Activated CD4-positive, alpha-beta T cell treated with anti-CD3 and anti-CD28 coated beads, Interleukin-2, amount 50 U/mL, for 4 hours (primary cell): ENCODE data around the gene ITIH6.
"Not testable (repeated sequence)": the region's sequence is repeated elsewhere in the genome, so short reads cannot be mapped to it uniquely, and the experiment has no call there.

Source experiments
- DNase-seq, 2 experiments: peaks; one replicate each; pipeline ENCODE4 v3.0.0-alpha.2; 2020

ITIH6 gene

DNA sequence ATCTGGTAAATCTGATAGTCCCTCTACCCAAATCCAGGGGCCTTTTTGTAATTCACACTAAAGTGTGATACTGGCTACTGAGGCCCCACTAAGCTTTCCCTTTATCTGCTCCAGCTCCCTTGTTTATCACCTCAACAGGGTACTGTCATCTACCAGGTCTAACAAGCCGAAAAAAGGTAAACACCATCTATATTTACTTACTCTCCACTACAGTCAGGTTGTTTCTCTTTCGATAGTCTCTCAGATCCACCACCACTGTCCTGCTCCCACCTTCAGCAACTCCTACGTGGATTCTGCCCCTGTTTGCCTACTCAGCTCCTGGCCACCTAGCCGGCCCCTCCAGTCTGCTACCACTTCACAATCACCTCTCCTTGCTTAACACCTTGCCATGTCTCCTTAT lies 3.3 kb downstream of the ITIH6 start:
- DNase-seq, result no peak

DNA sequence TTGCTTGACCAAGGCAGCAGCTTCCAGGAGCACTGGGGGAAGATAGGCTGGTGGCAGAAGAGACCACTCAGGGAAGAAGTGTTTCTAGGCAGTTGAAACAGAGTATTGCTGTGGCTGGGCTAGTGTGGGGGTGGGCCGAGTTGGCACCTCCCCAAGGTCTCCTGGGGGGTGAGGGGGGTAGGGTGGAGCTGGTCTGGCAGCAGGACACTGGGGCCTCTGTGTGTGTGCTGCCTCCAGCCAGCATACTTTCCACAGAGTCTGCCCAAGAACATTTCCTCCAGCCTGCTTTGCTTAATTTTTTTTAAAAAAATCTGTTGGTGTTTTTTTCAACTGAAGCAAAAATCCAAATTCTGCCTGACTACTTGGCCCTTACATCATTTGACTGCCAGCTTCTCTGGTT lies 4.0 kb downstream of the ITIH6 start:
- no peak for DNase-seq

DNA sequence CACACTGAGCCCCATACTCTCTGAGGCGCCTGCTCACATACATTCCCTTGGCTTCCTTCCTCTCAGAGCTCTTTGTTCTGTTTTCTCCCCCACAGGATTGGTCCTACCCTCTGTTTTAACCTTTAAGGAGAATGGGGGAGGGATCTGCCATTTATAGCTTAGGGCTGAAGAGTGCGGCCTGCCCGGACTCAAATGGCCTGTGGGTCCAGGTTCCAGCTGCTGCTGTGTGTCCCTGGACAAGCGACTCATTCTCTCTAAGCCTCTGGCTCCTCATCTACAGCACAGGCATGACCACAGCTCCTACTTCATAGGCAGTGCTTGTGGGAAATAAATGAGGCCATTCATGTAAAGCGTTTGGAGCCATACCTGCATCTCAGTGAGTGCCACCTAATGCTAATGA lies 8.7 kb downstream of the ITIH6 start:
- not testable (repeated sequence) for DNase-seq

DNA sequence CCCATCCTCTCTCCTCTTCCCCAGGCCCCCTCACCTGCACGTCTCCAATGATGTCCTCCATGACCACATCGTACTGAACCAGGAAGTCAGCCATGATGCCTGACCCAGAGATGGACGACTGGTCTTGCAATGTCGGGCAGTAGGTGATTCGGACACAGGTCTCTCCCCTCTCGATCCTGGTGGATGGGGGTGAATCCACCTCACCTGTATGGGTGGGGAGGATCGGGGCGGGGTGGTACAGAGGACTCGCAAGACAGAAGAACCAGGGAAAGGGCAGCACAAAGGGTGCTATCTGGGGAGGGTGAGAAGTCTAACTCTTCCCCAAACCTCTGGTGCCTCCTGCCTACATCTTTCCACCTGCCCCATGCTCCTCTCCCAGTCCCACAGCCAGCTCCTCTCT lies 9.6 kb downstream of the ITIH6 start:
- DNase-seq, result no peak

DNA sequence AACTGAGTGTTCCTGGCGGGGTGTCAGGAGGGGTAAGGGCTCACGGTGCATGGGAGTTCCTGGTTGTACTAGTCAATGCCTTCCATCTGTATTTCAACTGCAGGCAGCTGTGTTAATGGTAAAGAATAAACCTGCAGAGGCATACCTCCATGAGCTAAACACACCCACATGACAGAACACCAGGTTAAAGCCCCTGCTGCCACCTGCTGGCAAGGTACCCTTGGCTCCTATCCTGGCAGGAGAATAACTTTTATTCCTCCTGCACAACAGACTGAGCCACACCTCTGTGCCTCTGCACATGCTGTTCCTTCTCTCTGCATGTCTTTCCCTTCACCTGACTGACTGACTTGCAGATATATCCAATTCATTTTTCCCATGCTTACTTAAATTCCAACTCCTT lies 11.1 kb downstream of the ITIH6 start:
- peak; percentile 29 to 35 for DNase-seq

DNA sequence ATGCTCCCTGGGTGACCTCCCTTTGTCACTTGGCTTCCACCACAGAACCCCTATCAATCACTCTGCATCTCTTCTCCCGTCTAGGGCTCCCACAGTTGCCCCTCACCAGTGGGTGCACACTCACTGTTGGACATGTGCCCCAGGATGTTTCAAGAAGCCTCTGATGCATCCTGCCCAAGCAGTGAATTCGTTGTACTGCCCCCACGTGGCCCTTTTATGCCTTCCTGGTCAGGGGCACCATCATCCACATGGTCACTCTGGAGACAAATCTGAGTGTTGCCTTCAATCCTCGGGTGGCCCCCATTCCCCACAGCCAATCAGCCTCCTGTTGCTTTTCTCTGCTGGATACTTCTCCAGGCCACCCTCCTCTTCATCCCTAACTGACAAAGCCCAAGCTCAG lies 12.2 kb downstream of the ITIH6 start:
- DNase-seq, result no peak

DNA sequence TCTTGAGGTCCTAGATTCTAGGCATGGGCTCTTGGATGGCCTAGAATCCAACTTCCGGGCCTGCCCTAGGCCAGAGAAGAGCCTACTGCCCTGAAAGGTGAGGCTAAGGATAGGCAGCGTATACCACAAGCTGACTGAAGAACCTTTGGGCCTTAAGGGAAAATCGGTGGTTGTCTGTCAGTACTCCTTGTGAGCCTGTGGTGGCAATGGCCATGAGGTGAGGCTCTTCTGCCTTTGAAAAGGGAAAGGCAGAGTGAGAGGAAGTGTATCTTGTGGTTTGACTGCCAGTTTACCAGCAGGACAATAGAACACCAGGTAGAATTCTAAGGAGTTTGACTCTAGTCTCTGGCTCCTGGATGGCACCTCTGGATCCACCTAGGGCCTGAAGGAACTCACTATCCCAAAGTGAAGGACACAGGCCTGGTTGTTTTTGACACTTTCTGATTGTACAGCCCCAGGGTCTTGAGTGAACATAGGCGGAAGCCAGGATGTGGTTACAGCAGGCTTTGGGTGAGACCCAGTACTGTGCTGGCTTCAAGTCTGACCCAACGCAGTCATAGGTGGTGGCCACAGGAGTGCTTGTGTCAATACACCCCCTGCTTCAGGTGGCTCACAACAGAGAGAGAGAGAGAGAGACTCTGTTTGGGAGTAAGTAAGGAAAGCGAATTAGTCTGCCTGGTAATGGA lies 20.9 kb downstream of the ITIH6 start:
- no peak for DNase-seq

DNA sequence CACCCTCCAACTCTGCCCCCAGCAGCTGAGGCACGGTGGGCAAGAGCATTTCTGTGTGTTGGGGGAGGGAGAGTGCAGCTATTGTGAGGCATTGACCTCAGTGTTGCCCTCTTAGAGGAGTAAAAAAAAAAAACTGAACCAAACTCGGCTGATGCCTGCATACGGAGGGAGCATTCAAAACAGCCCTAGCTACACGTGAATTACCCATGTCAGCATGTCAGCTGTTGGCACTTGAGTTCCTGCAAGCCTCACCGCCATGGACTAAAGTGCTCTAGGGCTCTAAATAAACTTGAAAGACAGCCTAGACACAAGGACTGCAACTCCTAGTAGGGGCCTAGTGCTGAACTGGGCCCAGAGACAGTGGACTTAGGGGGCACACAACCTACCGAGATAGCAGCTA lies 22.0 kb downstream of the ITIH6 start:
- no peak for DNase-seq

DNA sequence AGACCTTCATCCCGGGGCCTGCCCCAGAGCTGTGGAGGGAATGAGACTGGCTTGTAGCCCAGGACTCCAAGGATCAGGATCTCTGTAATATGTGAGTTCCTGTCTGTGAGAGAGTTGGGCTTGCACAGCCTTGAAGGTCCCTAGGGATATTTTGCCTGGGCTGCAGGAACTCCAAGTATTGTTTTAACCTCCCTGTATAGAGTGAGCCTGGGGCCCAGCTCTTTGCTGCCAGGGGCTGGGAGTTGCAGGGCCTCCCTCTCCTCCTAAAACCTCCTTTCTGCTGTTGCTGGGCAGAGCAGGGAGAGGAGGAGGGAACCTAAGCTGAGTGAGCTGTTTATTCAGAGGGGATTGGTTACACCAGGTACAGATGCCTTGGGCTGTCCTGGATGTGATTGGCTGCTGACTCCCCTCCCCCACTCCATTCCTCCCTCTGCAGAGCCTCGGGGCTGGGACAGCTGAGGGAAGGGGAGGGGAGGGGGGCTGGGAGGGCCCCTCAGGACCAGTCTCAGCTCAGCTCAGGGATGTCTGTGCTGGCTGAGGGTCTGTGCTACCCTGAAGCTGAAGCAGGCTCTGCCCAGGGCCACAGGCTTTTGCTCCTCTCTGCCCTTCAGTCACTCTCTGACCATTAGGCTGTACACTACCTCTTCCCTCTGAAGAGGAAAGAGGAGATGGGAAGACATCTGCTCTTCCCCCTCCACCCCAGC lies 23.5 kb downstream of the ITIH6 start:
- not testable (repeated sequence) for DNase-seq

DNA sequence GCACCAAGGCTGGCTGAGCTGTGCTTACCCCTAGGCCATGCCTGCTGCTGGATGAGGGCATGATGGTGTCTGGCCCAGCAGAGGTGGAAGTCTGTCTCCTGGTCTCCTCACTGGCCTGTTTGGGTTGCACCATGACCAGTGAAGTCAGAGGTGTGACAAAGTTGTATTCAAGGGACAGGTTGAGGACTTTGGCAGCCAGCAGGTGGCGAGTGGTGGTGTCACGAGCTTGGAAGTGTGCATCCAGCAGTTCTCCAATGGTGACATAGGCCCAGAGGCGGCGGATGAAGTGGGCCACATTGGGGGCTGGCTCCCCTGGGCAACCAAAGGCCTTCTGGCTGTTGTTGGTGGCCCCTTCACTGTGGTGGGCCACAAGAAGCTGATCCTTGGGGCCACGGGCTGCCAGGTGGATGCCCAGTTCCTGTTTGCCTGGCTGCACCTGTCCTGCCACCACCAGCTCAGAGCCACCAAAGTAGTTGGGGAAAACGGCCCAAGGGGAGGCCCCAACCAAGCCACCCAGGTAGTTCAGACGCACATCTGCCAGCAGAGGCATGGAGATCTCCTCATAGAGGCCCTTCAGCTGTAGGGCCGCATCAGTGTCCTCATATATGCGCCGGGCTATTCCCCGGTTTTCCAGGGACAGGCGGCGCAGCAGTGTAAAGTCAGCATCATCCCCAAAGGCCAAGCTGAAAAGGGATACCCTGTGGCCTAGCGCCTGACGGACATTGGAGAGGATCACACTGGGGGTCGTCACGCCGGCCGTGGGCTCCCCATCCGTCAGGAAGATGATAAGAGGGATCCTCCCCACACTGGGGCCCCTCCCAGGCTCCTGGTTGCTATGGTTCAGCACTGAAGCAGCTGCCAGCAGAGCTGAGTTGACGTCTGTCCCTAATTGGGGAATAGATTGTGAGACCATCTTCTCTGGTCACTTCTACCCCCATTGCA lies 39.7 kb downstream of the ITIH6 start:
- no peak for DNase-seq

DNA sequence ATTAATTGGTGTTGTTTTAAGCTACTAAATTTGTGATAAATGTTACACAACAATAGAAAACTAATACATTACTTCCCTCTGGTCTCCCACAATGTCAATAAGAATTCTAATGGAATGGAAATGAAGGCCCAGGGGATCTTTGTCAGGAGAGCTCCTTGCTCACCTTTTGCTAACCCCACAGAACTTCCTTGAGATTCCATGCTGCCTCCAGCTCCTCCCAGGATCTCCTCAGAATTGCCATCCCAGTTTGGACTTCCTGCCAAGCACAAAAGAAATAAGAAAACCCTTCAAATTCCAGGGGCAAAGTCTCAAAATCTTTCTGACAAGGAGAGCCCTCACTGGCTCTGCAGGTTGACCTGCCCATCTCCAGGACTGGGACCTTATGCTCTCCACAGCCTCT lies 43.2 kb downstream of the ITIH6 start:
- no peak for DNase-seq

DNA sequence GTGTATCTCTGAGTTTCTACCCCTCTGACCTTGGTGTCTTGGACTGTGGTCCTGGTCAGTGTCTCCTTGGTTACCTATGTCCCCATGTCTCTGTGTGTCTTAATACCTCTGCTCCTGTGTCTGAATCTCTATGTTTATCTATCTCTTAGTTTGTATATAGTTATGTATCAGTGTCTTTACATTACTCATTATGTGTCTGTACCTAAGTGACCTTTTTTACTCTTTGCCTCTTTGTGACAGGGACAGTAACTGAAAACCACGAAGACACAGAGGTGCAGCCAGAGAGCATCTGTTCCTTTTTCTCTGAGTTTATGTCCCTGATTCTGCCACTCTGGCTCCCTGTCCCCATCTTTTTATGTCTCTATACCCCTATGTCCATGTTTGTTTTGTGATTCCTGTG lies 49.4 kb downstream of the ITIH6 start:
- DNase-seq, result no peak

DNA sequence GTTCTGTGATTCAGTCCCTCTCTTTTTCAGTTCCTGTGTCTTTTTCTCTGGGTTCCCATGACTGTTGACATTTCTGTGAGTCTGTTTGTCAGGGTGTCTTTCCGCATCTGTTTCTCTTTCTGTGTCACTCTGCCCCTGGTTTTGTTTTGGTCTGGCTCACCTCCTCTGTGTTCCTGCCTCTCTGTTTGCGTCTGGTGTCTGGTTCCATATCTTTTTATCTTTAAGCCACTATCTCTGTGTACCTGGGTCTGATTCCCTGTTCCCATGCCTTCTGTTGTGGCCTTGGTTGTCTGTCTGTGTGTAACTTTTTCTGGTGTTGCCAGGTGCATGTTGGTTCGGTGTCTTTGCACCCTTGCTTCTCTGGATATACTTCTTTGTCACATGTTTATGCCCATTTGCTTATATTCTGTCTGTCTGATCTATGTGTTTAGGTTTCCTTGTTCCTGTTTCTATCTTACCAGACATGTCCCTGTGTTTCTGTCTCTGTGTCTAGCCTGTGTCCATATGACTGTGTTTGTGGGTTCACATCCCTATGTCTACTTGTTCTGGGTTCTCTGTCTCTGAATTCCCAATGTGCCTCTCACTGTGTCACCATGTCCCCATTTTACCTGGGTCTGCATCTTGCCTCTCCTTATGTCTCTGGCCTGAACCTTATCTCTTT lies 50.2 kb downstream of the ITIH6 start:
- DNase-seq, result no peak

DNA sequence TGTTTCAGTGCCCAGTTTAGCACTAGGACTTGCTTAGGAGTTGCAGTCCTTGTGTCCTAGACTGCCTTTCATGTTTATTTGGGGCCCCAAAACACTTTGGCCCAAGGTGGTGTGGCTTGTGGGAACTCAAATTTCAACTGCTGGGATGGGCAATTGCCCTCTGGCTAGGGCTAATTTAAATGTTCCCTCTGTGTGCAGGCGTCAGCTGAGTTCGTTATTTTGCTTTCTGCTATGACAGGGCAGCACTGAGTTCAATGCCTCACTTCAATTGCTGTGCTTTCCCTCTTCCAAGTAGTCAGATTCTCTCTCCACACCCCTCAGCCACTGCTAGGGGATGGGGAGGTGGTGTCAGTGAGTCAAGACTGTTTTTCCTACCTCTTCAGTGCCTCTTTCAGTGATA lies 51.1 kb downstream of the ITIH6 start:
- no peak for DNase-seq

DNA sequence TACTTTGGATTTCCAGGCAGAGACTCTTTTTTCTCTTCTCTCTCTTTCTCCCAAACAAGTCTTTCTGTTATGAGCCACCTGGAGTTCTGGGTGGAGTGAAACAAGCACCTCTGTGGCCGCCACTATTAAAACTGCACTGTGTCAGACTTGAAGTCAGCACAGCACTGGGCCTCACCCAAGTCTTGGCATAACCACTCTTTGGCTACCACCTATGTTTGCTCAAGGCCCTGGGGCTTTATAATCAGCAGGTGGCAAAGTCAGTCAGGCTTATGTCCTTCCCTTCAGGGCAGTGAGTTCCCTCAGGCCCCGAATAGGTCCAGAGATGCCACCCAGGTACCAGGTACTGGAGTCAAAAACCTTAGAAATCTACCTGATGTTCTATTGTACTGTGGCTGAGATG lies 52.4 kb downstream of the ITIH6 start:
- DNase-seq, result no peak

DNA sequence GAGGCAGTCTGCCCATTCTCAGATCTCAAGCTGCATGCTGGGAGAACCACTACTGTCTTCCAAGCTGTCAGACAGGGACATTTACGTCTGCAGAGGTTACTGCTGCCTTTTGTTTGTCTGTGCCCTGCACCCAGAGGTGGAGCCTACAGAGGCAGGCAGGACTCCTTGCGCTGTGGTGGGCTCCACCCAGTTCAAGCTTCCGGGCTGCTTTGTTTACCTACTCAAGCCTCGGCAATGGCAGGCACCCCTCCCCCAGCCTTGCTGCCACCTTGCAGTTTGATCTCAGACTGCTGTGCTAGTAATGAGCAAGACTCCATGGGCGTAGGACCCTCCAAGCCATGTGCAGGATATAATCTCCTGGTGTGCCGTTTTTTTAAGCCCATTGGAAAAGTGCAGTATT lies 59.5 kb downstream of the ITIH6 start:
- not testable (repeated sequence) for DNase-seq

DNA sequence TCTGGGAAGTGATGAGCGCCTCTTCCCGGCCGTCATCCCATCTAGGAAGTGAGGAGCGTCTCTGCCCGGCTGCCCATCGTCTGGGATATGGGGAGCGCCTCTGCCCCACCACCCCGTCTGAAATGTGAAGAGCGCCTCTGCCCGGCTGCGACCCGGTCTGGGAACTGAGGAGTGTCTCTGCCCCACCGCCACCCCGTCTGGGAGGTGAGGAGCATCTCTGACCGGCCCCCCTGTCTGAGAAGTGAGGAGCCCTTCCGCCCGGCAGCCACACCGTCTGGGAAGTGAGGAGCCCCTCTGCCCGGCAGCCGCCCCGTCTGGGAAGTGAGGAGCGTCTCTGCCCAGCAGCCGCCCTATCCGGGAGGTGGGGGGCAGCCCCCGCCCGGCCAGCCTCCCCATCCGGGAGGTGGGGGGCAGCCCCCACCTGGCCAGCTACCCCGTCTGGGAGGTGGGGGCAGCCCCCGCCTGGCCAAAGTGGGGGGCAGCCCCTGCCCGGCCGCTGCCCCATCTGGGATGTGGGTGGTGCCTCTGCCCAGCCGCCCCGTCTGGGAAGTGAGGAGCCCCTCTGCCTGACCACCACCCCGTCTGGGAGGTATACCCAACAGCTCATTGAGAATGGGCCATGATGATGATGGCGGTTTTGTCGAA lies 61.6 kb downstream of the ITIH6 start:
- DNase-seq, result not testable (repeated sequence)

DNA sequence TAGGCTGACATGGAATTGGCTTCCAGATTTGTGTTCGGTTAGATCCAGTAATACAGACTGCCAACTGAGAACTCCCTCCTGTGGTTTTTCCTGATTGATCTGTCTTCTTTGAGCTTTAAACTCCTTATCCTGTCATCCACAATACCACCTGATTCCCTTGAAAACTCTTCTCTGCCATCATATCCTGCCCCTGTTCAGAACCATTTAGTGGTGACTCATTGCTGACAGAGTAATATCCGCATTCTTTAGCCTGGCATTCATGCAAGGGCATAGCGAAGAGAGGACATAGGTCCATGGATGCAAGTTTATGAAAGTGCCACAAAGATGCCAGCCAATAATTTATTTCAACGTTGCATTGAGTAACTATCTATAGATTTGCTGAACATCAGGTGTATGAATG lies 76.6 kb downstream of the ITIH6 start:
- no peak for DNase-seq

DNA sequence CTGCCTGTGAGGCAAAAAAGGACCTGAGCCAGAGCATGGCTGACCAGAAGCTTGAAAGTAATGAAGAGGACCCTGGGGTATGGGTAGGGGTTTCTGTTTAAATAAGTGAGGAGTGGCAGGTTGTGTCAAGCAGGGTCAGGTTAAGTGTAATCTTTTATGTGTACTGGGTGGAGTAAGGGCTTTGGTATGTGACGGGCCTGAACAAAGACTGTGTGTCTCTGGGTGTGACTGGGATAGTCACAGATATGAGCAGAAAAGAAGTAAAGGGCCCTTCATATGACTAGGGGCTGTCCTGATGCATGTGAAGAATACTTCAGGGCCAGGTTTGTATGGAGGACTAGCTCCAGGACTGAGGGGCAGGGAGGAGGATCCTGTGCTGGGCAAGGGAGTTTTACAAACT lies 82.4 kb downstream of the ITIH6 start:
- no peak for DNase-seq

DNA sequence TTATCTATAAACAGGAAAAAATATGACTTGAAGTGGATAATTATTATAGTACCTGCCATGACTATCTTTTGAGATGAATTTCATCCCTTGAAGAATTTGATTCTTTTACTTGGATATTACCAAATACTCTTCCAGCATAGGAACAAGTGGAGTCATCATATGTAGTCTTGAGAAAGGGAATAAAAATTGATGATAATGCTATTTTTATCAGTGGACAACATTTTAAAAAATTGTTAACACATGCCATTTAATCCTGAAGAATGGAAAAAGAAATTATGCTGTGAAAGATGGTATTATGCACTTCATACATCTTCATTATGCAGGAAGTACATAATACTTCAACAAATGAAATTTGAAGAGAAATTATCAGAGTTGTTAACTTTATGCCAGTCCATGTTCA lies 83.6 kb downstream of the ITIH6 start:
- DNase-seq, result no peak

DNA sequence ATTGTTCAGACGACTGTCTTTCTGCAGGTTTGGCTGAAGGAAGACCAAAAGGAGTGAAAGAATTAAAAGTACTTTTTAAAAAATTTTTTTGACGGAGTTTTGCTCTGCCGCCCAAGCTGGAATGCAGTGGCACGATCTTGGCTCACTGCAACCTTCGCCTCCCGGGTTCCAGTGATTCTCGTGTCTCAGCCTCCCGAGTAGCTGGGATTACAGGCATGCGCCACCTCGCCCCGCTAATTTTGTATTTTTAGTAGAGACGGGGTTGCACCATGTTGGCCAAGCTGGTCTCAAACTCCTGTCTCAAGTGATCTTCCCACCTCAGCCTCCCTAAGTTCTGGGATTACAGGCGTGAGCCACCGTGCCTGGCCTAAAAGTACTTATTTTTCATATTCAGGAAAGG lies 86.3 kb downstream of the ITIH6 start:
- DNase-seq, result no peak

DNA sequence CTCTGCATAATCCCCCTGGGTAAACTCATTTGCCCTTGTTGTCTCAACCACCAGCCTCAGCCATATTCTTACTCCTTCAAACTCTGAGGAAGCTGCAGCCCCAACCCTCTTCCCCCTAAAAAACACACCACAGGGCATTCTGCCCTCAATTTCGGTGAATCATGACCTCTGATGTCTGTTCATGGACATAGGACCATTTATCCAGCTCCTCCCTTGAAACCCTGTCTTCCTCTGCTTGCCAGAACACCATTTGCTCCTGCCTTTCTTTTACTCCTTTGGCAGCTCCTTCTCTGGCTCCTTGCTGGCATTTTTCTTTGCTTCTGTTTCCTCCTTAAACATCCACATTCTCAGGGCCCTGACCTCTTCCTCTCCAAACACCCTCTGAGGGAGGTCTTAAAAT lies 87.1 kb downstream of the ITIH6 start:
- no peak for DNase-seq

DNA sequence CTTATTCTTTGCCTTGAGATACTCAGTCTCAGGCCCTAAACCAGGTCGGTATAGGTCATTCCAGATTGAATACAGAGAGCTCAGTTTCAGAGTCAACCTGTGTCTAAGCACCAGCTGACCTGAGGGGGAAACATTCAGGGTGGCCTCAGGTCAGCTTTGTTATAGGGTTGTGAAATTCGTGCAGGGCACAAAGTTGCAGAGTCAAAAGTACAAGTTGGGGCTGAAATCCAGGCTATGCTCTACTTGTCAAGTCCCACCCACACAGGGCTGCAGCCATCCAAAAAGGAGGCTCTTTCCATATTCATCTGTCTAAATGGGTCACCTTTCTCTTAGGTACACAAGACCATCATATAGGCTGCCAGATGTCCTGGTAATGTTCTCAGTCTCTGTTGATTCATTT lies 89.7 kb downstream of the ITIH6 start:
- DNase-seq, result no peak
